IgD-negative memory B cell (primary cell): ENCODE results near the gene TPPP. TPM values are rescaled to one million over a fixed set of nuclear protein-coding genes. Genes with fewer than 3 reads are reported as not detected.
A peak's percentile ranks its signal among the peaks of the same experiment; 100 is the strongest.

ENCODE experiments used
- H3K27ac Mint-ChIP-seq, 3 donors: one replicate each; pipeline ENCODE4 v1.8.0; 2020 to 2022; ENCODE audit warnings: mild to moderate bottlenecking in 3 of 3, mixed read lengths in 3 of 3, moderate library complexity in 1 of 3
- H3K27me3 Mint-ChIP-seq: one replicate; pipeline ENCODE4 v1.8.0; 2021; ENCODE audit warnings: mixed read lengths
- H3K36me3 Mint-ChIP-seq: one replicate; pipeline ENCODE4 v1.8.0; 2020; ENCODE audit warnings: mild to moderate bottlenecking, mixed read lengths
- H3K4me1 Mint-ChIP-seq, 3 donors: one replicate each; pipeline ENCODE4 v1.8.0; 2020 to 2022; ENCODE audit warnings: mixed read lengths in 3 of 3, mild to moderate bottlenecking in 1 of 3
- H3K4me3 Mint-ChIP-seq, 4 donors: one replicate each; pipeline ENCODE4 v1.8.0; 2020 to 2022; ENCODE audit warnings: mild to moderate bottlenecking in 4 of 4, mixed read lengths in 4 of 4, moderate library complexity in 3 of 4
- H3K9me3 Mint-ChIP-seq, 3 donors: one replicate each; pipeline ENCODE4 v1.8.0; 2020 to 2021; ENCODE audit warnings: mixed read lengths in 3 of 3, mild to moderate bottlenecking in 1 of 3
- polyA plus RNA-seq: library from polyadenylated mRNA; unstranded; fragments of 300-500 nt; fragmentation: Illumina TruSeq; gene quantifications from one replicate; pipeline ENCODE4 v1.2.3, GENCODE V29; 2021

TPPP gene
- polyA plus RNA-seq, 1 donor from 2014 or later = not detected

DNA sequence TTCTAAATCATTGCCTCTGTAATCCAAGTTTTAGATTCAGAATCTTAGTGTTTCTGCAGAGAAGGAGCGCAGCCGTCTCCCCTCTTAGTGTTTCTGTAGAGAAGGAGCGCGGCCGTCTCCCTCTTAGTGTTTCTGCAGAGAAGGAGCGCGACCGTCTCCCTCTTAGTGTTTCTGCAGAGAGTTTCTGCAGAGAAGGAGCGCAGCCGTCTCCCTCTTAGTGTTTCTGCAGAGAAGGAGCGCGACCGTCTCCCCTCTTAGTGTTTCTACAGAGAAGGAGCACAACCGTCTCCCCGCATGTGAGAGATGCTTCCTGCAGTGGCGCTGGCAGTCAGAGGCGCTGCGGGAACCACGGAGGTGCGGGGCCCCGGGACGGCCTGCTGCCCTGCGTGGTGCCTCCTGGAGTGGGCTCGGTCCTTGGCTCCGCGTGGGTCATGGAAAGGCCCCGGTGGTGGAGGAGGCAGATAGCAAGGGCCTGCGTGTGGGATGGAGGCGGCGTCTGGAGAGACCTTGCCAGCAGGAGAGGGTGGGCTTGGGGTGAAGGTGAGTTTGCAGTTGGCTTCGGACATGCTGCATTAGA, 70.1 kb downstream of the TPPP start:
- no peaks in the 10 kb centered on the region for H3K9me3 Mint-ChIP-seq
- H3K27me3 Mint-ChIP-seq = no peaks in the 10 kb centered on the region
- H3K4me1 Mint-ChIP-seq = peaks cover 0 to 2% (median 2%) of the 10 kb centered on the region in 3 donors
- peaks cover 10% of the 10 kb centered on the region for H3K36me3 Mint-ChIP-seq
- H3K4me3 Mint-ChIP-seq = no peak overlapping the region
- no peak overlapping the region for H3K27ac Mint-ChIP-seq

GRCh38 chr5:622359-622758, 70.8 kb downstream of the TPPP start:
- peaks cover 8% of the 10 kb centered on the region for H3K36me3 Mint-ChIP-seq
- peaks cover 0 to 2% (median 2%) of the 10 kb centered on the region in 3 donors for H3K4me1 Mint-ChIP-seq
- no peaks in the 10 kb centered on the region for H3K27me3 Mint-ChIP-seq
- no peak overlapping the region for H3K4me3 Mint-ChIP-seq
- H3K9me3 Mint-ChIP-seq = no peaks in the 10 kb centered on the region
- H3K27ac Mint-ChIP-seq = no peak overlapping the region

GRCh38 chr5:621341-621761, 71.8 kb downstream of the TPPP start:
- peaks cover under 1 to 3% (median 2%) of the 10 kb centered on the region in 3 donors for H3K4me1 Mint-ChIP-seq
- no peaks in the 10 kb centered on the region for H3K27me3 Mint-ChIP-seq
- no peak overlapping the region for H3K27ac Mint-ChIP-seq
- H3K4me3 Mint-ChIP-seq = no peak overlapping the region
- peaks cover 8% of the 10 kb centered on the region for H3K36me3 Mint-ChIP-seq
- H3K9me3 Mint-ChIP-seq = no peaks in the 10 kb centered on the region

DNA sequence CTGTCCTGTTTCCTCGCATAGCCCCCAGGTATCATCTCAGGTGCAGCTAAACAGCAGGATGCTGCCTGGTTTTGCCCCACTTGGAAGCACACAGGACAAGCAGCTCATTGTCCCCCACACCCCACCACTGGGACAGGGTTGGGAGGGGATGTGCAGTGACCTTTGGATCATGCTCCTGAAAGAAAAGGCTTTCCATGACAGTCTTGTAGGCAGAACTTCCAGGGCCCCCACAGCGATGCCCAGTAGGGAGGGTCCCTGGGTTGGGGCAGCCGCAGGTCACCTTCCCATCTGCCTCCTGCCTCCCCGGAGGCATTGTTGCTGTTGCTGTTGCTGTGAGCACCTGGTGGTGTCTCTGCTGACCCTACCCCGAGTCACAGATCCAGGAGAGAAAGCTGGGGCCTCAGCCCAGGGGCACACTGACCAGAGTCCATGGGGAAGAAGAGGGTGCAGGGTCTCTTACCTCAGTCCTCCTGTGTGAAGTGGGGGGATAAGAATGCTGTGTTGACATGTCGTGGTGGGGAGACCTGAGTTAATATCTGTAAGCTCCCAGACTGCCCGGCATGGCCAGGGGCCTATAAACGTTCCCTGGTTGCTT, 72.5 kb downstream of the TPPP start:
- no peak overlapping the region for H3K4me3 Mint-ChIP-seq
- no peaks in the 10 kb centered on the region for H3K27me3 Mint-ChIP-seq
- H3K27ac Mint-ChIP-seq = no peak overlapping the region
- H3K9me3 Mint-ChIP-seq = peaks cover 0 to under 1% (median 0%) of the 10 kb centered on the region in 3 donors
- peaks cover 6% of the 10 kb centered on the region for H3K36me3 Mint-ChIP-seq
- H3K4me1 Mint-ChIP-seq = peaks cover 2 to 8% (median 3%) of the 10 kb centered on the region in 3 donors

DNA sequence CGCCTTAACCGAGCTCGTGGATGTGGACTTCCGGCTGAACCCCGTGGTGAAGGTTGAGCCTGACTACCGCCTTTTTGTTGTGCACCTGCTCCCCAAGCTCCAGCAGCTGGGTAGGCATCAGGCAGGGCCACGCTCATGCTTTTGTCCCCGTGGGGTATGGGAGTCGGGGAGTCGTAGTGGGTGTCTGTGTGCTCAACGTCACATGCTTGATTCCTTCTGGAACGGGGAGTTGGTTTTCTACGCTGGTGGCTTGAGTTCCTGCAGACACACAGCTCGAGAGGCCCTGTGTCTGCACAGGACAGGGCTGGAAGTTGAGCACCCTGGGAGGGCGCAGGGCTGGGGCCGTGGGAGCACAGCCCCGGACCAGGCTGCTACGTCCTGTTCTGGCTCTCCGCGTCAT, 73.0 kb downstream of the TPPP start:
- H3K27ac Mint-ChIP-seq = no peak overlapping the region
- H3K36me3 Mint-ChIP-seq = peaks cover 11% of the 10 kb centered on the region

GRCh38 chr5:619444-619843, 73.7 kb downstream of the TPPP start:
- Mint-ChIP-seq H3K36me3 (peaks cover 11% of the 10 kb centered on the region), H3K9me3 (peaks cover 0 to 5% (median 0%) of the 10 kb centered on the region in 3 donors), H3K4me3 (no peak overlapping the region), H3K27me3 (no peaks in the 10 kb centered on the region), H3K27ac (no peak overlapping the region), H3K4me1 (peaks cover 7 to 11% (median 7%) of the 10 kb centered on the region in 3 donors)

More for the DNA sequence above, 73.0 kb downstream of the TPPP start:
- Mint-ChIP-seq H3K4me3 (no peak overlapping the region), H3K9me3 (peaks cover 0 to 5% (median 0%) of the 10 kb centered on the region in 3 donors), H3K27me3 (no peaks in the 10 kb centered on the region), H3K4me1 (peaks cover 2 to 11% (median 5%) of the 10 kb centered on the region in 3 donors)

- Mint-ChIP-seq H3K4me3 (no peak overlapping the region), H3K4me1 (peaks cover 10 to 11% (median 11%) of the 10 kb centered on the region in 3 donors), H3K27ac (no peak overlapping the region), H3K27me3 (no peaks in the 10 kb centered on the region), H3K36me3 (peaks cover 11% of the 10 kb centered on the region), H3K9me3 (peaks cover 0 to 5% (median 0%) of the 10 kb centered on the region in 3 donors)
These were observed 74.7 kb downstream of the TPPP start for GRCh38 chr5:618450-618849.

DNA sequence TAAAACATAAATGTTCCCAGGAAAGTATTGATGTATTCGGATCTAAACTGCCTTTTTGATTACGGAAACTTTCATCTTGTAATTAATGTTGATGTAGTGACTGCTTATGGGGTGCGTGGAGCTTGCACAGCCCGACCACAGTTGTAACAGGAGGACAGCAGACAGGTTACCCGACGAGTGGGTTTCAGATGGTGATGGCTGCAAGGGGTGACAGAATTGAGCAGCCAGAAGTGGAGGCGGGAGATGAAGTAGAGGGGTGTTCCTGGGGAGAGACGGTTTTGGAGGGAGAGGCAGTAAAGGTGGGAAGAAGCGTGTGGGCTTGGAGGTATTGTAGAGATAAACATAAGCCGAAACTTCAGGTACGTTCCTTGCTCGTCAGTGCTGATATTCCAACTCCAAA, 75.3 kb downstream of the TPPP start:
- H3K36me3 Mint-ChIP-seq = peaks cover 11% of the 10 kb centered on the region

DNA sequence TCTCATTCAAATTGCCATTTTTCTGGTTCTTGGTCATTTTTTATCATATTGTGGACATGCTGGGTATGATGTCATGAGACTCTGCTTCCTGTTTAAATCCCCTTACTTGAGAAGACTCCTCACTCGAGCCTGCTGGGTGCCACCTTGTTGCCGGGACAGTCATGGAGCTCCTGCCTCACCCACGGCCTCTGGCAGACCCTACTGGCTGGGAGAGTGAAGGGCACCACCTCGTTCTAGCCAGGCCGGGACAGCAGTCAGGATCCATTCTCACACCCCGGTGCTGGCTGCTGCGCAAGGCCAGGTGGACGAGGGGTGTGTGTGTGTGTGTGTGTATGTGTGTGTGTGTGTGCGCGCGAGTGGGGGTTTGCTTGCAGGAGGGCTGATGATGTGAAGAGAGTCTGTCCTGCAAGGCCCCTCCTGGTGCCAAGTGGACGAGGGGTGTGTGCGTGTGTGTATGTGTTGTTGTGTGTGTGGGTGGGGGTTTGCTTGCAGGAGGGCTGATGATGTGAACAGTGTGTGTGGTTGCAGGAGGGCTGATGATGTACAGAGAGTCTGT, 76.6 kb downstream of the TPPP start:
- Mint-ChIP-seq H3K4me1 (peaks cover 14 to 18% (median 16%) of the 10 kb centered on the region in 3 donors), H3K27me3 (no peaks in the 10 kb centered on the region), H3K9me3 (peaks cover 0 to 5% (median 0%) of the 10 kb centered on the region in 3 donors), H3K4me3 (peak overlapping the region in 1 of 4 donors; percentile 73), H3K27ac (peak overlapping the region in 1 of 3 donors; percentile 86), H3K36me3 (peaks cover 9% of the 10 kb centered on the region)

More for the DNA sequence above, 75.3 kb downstream of the TPPP start:
- H3K4me3 Mint-ChIP-seq = no peak overlapping the region
- no peak overlapping the region for H3K27ac Mint-ChIP-seq
- H3K9me3 Mint-ChIP-seq = peaks cover 0 to 5% (median 0%) of the 10 kb centered on the region in 3 donors
- H3K27me3 Mint-ChIP-seq = no peaks in the 10 kb centered on the region
- H3K4me1 Mint-ChIP-seq = peaks cover 11 to 14% (median 13%) of the 10 kb centered on the region in 3 donors

- Mint-ChIP-seq H3K27ac (peak overlapping the region in 2 of 3 donors; percentile 64 to 86), H3K4me3 (peak overlapping the region; percentile 94 to 96 (median 94)), H3K36me3 (peaks cover 5% of the 10 kb centered on the region), H3K27me3 (peaks cover 2% of the 10 kb centered on the region), H3K9me3 (peaks cover 0 to 5% (median 0%) of the 10 kb centered on the region in 3 donors), H3K4me1 (peaks cover 17 to 19% (median 18%) of the 10 kb centered on the region in 3 donors)
These were observed 80.4 kb downstream of the TPPP start for GRCh38 chr5:612498-613424.

DNA sequence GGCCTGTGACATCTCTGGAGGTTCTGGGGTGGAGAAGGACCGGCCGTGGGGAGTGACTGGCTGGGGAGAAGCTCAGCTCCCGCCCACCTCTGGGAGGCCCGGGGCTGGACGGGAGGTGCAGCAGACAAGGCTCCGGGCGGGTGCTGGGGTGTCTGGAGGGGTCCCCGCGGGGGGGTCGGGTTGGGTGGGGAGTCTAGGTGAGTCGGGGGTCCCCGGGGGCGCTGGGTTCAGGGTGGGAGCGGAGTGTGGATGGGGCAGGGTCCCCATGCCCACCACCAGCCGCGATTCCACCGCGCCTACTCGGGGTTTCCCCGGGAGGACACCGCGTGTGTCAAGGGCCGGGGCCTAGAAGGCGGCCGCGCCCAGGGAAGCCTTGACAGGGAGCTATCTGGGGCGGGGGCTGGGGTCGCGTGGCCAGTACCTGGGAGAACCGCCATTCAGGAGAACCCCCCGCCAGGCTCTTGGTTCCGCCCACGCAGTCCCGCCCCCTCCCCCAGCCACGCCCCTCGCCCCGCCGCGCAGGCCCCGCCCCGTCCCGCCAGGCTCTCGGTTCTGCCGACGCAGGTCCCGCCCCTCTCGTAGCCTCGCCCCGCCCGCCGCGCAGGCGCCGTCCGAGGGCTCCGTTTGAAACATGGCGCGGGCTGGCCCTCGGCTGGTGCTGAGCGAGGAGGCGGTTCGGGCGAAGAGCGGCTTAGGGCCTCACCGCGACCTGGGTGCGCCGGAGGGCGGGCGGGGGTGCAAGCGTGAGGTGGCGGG, 81.2 kb downstream of the TPPP start, which contains the start of gene CEP72:
TSS of gene CEP72 (plus strand) at position 610 of the 756 bp plus-strand sequence. CDS start at position 632, 22 bp downstream.
- Mint-ChIP-seq H3K9me3 (peaks cover 0 to 5% (median 0%) of the 10 kb centered on the region in 3 donors), H3K36me3 (peaks cover 5% of the 10 kb centered on the region), H3K27ac (peak within 1 kb of the TSS; percentile 32 to 86 (median 64)), H3K27me3 (peaks cover 10% of the 10 kb centered on the region), H3K4me1 (peaks cover 25 to 28% (median 26%) of the 10 kb centered on the region in 3 donors), H3K4me3 (peak within 1 kb of the TSS; percentile 94 to 96 (median 94))

GRCh38 chr5:610744-611730, 82.1 kb downstream of the TPPP start:
- H3K27me3 Mint-ChIP-seq = peaks cover 10% of the 10 kb centered on the region
- H3K27ac Mint-ChIP-seq = peak overlapping the region; percentile 0 to 69 (median 39)
- peaks cover 0 to 5% (median 0%) of the 10 kb centered on the region in 3 donors for H3K9me3 Mint-ChIP-seq
- H3K36me3 Mint-ChIP-seq = peaks cover 5% of the 10 kb centered on the region
- peak overlapping the region; percentile 74 to 94 (median 82) for H3K4me3 Mint-ChIP-seq
- peaks cover 22 to 25% (median 25%) of the 10 kb centered on the region in 3 donors for H3K4me1 Mint-ChIP-seq
